ENCODE measurements around the gene KCNQ1.

DNA sequence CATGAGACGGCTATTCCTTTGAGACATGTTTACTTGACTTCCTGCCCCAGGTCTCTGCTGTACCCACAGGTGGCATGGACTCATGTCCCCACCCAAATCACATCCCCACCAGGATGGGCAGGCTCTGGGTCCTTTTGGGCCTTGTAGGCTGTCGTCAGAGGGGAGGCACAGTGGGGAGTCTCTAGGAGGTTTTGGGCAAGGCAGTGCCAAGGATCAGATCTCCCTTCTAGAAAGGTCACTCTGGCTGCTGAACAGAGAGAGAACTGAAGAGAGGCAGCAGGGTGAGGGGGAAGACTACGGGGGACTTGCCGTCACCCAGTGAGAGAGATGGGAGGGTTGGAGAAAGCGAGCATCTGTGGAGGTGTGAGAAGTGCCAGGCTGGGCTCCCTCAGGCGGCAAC lies 259.5 kb downstream of the KCNQ1 start:
- TF ChIP-seq, protein P1, sequence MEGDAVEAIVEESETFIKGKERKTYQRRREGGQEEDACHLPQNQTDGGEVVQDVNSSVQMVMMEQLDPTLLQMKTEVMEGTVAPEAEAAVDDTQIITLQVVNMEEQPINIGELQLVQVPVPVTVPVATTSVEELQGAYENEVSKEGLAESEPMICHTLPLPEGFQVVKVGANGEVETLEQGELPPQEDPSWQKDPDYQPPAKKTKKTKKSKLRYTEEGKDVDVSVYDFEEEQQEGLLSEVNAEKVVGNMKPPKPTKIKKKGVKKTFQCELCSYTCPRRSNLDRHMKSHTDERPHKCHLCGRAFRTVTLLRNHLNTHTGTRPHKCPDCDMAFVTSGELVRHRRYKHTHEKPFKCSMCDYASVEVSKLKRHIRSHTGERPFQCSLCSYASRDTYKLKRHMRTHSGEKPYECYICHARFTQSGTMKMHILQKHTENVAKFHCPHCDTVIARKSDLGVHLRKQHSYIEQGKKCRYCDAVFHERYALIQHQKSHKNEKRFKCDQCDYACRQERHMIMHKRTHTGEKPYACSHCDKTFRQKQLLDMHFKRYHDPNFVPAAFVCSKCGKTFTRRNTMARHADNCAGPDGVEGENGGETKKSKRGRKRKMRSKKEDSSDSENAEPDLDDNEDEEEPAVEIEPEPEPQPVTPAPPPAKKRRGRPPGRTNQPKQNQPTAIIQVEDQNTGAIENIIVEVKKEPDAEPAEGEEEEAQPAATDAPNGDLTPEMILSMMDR (IDR thresholded peaks at IDR 0.05), result no peak
- TF ChIP-seq POLR2A (IDR thresholded peaks at IDR 0.05), result no peak
